Measurements from ENCODE around the gene AFAP1.

The AFAP1 gene

DNA sequence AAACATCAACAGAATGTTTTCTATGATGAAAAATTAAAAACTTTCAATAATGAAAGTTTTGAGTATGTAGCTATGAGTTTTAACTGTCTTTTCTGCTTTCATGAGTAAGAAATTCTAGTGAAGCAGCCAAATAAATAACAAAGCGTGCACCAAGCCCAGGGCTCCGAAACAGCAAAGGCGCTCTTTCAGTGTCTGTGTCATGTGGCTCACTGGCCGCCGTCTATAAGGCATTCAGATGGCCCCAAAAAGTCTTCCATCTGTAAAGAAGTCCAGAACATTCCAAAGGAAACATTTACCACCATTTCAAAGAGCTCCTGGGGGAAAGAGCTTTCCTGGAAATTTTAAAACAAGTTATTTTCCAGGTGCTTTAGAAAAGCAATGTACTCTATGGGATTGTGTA lies 139.9 kb downstream of the AFAP1 start:
- H3K4me1 ChIP-seq: no peaks in the 10 kb centered on the region
- H3K4me3 ChIP-seq: no peak overlapping the region
- no peaks in the 10 kb centered on the region for H3K27me3 ChIP-seq (ENCODE audit: low read depth)
- no peaks in the 10 kb centered on the region for H3K9me3 ChIP-seq
- DNase-seq (ENCODE audit: low spot score in 2 of 2): no peak
- peaks cover 9% of the 10 kb centered on the region; the same call in 1 of the 2 replicates for H3K36me3 ChIP-seq (replicated peaks)
- in situ Hi-C loops (cut with MboI; ENCODE audit: low sequenced_read_pairs): loop anchor here (5.0 kb wide), 1 partner anchor 188 kb away; no protein-coding TSS in a partner anchor

DNA sequence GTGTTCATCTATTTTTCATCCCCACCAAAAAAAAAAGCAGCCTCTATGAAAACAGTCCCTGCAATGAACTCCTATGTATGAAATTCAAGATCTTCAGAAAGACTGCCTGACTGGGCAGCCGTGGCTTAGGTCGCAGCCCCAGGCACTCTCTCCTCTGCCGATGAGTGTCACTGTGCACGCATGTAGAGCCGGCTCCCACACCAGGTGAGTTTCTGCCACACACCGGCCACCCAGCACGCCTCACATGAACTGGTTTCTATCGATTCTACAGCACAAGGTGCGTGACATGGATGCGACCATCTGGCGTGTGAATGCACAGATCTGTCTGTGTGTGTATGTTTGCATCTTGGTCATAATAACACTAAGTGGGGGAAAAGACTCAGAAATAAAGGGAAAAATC lies 140.4 kb downstream of the AFAP1 start:
- Histone ChIP-seq H3K36me3 (replicated peaks) (peaks cover 9% of the 10 kb centered on the region; the same call in 1 of the 2 replicates), H3K9me3 (no peaks in the 10 kb centered on the region), H3K27me3 (ENCODE audit: low read depth) (no peaks in the 10 kb centered on the region), H3K4me1 (no peaks in the 10 kb centered on the region), H3K4me3 (no peak overlapping the region)
- DNase-seq (ENCODE audit: low spot score in 2 of 2): no peak
- in situ Hi-C loops (cut with MboI; ENCODE audit: low sequenced_read_pairs): no loop called here

DNA sequence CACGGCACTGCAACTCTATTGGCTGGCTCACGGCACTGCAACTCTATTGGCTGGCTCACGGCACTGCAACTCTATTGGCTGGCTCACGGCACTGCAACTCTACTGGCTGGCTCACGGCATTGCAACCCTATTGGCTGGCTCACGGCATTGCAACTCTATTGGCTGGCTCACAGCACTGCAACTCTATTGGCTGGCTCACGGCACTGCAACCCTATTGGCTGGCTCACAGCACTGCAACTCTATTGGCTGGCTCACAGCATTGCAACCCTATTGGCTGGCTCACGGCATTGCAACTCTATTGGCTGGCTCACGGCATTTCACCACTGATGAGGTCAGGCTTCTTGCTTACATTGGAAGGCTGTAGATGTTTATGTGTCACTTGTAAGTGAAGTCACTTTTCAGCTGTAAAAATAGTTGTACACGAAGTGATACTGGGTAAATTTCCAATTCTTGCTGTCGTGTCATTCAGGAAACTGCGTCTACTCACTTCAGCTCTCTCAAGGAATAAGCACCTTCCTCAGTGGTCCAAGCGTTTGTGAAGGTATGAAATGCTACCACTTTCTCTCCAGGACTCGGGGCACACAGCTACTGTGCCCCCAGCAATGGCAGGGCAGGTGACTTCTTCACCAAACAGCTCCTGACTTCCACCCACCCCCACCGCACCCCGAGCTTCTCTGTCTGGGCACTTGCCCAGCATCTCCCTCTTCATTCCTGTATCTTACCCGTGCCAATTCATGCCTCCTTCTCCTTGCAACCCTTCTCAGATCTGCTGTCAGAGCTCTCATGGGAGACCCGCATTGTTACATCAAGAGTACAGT lies 141.3 kb downstream of the AFAP1 start:
- H3K9me3 ChIP-seq: no peaks in the 10 kb centered on the region
- in situ Hi-C loops (cut with MboI; ENCODE audit: low sequenced_read_pairs): no loop called here
- H3K27me3 ChIP-seq (ENCODE audit: low read depth): no peaks in the 10 kb centered on the region
- peaks cover 14% of the 10 kb centered on the region for H3K36me3 ChIP-seq (replicated peaks)
- H3K4me3 ChIP-seq: no peak overlapping the region
- no peak for DNase-seq (ENCODE audit: low spot score in 2 of 2)
- H3K4me1 ChIP-seq: no peaks in the 10 kb centered on the region

DNA sequence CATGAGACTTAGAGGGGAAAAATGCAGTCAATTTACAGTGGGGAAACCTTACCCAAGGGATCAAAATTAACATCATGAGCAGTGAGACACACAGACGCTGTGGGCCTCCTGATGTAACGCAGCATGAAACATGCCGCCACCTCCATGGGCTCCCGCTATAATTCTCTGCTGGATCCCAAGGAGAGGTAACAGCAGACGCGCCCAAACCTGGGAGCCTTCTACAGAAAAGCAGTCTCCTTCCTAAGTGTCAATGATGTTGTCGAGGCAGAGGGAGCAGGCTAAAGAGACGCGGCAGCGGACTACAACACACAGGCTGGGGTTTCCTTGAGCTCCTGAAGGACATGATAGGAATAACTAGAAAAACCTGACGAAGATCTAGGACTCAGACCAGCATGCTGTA lies 142.3 kb downstream of the AFAP1 start:
- in situ Hi-C loops (cut with MboI; ENCODE audit: low sequenced_read_pairs): no loop called here
- Histone ChIP-seq H3K27me3 (ENCODE audit: low read depth) (no peaks in the 10 kb centered on the region), H3K9me3 (no peaks in the 10 kb centered on the region), H3K36me3 (replicated peaks) (peaks cover 15% of the 10 kb centered on the region), H3K4me3 (no peak overlapping the region), H3K4me1 (no peaks in the 10 kb centered on the region)
- no peak for DNase-seq (ENCODE audit: low spot score in 2 of 2)

DNA sequence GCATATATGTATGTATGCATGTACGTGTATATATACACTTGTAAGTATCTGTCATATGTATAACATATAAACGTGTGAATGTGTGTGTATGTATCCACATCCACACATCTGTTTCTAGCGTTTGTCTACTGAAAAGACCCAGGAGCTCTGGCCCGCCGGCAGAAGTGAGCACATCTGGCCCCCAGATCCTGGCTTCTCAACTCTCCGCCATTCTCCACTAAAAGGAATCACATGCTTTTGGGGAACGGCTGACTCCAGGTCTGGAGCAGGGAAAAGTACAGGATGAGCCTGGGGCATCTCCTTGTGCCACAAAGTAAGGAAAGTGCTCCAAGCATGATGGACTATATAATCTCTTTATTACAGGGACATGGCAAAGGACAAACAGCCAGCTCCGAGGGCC lies 143.7 kb downstream of the AFAP1 start:
- no peak overlapping the region for H3K4me3 ChIP-seq
- no peaks in the 10 kb centered on the region for H3K27me3 ChIP-seq (ENCODE audit: low read depth)
- in situ Hi-C loops (cut with MboI; ENCODE audit: low sequenced_read_pairs): no loop called here
- H3K9me3 ChIP-seq: no peaks in the 10 kb centered on the region
- H3K36me3 ChIP-seq (replicated peaks): peaks cover 15% of the 10 kb centered on the region
- no peak for DNase-seq (ENCODE audit: low spot score in 2 of 2)
- no peaks in the 10 kb centered on the region for H3K4me1 ChIP-seq

DNA sequence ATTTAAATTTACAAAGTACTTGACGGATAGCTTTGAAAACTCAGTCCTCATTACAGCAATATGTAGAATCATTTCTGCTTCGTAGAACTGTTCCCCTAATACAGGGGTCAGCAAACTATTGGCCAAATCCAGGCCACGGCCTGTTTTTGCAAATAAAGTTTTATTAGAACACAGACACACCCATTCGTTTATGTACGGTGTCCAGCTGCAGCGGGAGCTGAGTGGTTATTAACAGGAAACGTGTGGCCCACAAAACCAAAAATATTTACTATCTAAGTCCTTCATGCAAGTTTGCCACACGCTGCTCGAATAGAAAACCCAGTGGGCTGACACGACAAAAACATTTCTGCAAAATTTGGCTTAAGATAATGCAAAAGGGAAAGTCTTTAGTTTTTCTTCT lies 146.5 kb downstream of the AFAP1 start:
- H3K9me3 ChIP-seq: no peaks in the 10 kb centered on the region
- in situ Hi-C loops (cut with MboI; ENCODE audit: low sequenced_read_pairs): no loop called here
- peaks cover 6% of the 10 kb centered on the region; the same call in 1 of the 2 replicates for H3K36me3 ChIP-seq (replicated peaks)
- H3K4me3 ChIP-seq: no peak overlapping the region
- no peak for DNase-seq (ENCODE audit: low spot score in 2 of 2)
- H3K27me3 ChIP-seq (ENCODE audit: low read depth): no peaks in the 10 kb centered on the region
- no peaks in the 10 kb centered on the region for H3K4me1 ChIP-seq

DNA sequence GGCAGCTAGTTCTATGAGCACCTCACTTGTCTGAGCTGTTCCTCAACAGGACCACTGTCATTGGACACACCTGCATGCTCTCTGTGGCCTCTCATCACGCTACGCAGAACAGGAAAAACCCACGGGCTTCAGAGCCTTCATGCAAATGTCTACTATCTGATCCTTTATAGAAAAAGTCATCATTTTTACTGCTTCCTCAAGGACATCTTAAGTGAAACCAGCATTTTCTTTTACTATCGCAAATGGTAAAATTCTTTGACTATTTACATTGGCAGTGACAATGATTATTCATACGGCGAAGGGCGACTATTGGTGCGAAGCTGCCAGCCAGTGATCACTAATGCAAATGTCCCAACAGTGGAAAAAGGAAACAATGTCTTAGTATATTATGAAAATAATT lies 147.0 kb downstream of the AFAP1 start:
- peaks cover 6% of the 10 kb centered on the region; the same call in 1 of the 2 replicates for H3K36me3 ChIP-seq (replicated peaks)
- no peak overlapping the region for H3K4me3 ChIP-seq
- H3K27me3 ChIP-seq (ENCODE audit: low read depth): no peaks in the 10 kb centered on the region
- no peak for DNase-seq (ENCODE audit: low spot score in 2 of 2)
- H3K4me1 ChIP-seq: no peaks in the 10 kb centered on the region
- H3K9me3 ChIP-seq: no peaks in the 10 kb centered on the region
- in situ Hi-C loops (cut with MboI; ENCODE audit: low sequenced_read_pairs): no loop called here

DNA sequence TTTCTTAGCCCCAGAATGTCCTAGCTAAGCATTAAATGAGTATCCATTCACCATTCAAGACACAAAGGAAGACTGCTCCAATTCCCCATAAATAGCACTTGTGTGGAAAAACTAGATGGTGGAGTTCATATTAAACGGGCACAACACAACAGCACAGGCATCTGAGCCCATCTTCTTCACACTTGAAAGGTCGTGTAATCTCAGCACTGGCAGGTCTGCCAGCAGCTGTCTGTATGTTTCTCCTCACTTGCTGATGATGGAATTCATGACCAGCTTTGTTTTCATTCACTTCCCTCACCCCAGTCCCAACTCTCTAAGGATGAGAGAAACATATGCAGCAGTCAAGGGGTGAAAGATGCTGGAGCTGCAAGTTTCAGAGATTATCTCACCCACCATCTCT lies 148.7 kb downstream of the AFAP1 start:
- no peak for DNase-seq (ENCODE audit: low spot score in 2 of 2)
- Histone ChIP-seq H3K27me3 (ENCODE audit: low read depth) (no peaks in the 10 kb centered on the region), H3K4me3 (no peak overlapping the region), H3K9me3 (no peaks in the 10 kb centered on the region), H3K4me1 (no peaks in the 10 kb centered on the region), H3K36me3 (replicated peaks) (peaks cover 6% of the 10 kb centered on the region; the same call in 1 of the 2 replicates)
- in situ Hi-C loops (cut with MboI; ENCODE audit: low sequenced_read_pairs): no loop called here

DNA sequence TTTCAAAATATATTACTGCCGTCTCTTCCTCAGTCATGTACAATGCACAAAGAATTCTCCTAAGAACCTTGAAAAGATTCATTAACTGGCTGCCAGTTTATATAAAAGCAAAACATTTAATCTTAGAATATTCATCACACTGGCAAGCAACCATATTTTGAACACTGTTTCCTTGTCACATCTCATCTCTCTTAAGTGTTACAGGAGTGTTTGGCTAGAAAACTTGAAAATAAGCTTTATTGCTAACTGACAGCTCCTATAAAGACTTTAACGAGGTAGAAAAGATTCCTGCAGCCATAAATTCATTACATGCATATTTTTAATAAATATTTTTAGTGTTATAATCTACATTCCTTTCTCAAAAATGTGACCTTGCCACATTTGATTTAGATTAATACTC lies 149.6 kb downstream of the AFAP1 start:
- H3K27me3 ChIP-seq (ENCODE audit: low read depth): no peaks in the 10 kb centered on the region
- no peak for DNase-seq (ENCODE audit: low spot score in 2 of 2)
- no peaks in the 10 kb centered on the region for H3K9me3 ChIP-seq
- no peaks in the 10 kb centered on the region for H3K4me1 ChIP-seq
- in situ Hi-C loops (cut with MboI; ENCODE audit: low sequenced_read_pairs): no loop called here
- H3K4me3 ChIP-seq: no peak overlapping the region
- H3K36me3 ChIP-seq (replicated peaks): peaks cover 6% of the 10 kb centered on the region; the same call in 1 of the 2 replicates

DNA sequence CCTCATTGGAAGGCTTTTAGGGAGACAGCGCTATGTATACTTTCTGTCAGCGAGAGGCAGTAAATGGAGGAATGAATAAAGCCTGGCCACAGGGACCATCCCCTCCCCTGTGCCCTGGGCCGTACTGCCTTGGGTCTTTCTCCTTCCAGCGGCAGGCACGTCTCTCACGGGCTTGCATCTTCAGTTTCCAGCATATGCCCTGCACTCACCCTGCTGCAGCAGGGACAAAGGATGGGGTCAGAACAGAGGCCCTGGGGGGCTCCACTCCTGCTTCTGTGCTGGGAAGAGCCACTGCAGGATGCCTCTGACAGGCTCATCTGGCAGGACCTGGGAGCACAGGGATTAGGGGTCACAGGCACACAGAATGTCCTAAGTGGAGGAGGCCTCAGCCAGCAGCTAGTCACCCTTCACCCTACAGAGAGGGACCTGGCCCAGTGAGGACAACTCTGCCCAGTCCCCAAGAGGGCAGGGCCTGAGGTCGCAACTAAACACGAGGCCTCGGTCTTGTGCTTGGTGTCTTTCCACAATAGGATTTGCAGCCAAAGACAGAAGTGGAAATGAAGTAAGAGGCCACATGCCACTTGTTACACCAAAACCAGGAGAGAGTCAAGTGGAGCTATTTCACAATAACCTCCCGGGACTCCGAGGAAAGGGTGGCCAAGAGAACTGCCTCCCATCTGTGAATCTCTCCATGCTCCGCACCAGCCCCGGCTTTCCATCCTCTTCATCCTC lies 150.8 kb downstream of the AFAP1 start:
- Histone ChIP-seq H3K27me3 (ENCODE audit: low read depth) (no peaks in the 10 kb centered on the region), H3K4me1 (no peaks in the 10 kb centered on the region), H3K4me3 (no peak overlapping the region), H3K36me3 (replicated peaks) (peaks cover 6% of the 10 kb centered on the region; the same call in 1 of the 2 replicates), H3K9me3 (no peaks in the 10 kb centered on the region)
- in situ Hi-C loops (cut with MboI; ENCODE audit: low sequenced_read_pairs): no loop called here
- DNase-seq (ENCODE audit: low spot score in 2 of 2): no peak

DNA sequence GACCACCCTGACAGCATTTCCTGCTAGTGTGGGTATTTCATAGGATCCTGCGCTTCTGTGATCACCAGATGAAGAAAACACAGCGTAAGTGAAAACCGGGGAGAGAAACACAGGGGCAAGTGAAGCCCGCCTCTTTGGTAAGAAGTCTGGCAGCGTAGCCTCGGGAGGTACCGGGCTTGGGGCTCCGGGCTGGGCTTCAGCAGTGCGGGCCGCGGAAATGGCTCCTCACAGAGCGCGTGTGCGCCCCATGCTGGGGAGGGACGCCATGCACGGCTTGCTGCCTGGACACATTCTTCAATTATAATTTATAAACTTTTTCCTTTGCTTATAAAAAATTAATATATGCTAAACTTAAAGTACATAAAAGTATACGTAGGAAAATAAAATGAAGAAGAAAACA lies 151.5 kb downstream of the AFAP1 start:
- Histone ChIP-seq H3K4me3 (no peak overlapping the region), H3K9me3 (no peaks in the 10 kb centered on the region), H3K27me3 (ENCODE audit: low read depth) (no peaks in the 10 kb centered on the region), H3K4me1 (no peaks in the 10 kb centered on the region), H3K36me3 (replicated peaks) (no peaks in the 10 kb centered on the region)
- no peak for DNase-seq (ENCODE audit: low spot score in 2 of 2)
- in situ Hi-C loops (cut with MboI; ENCODE audit: low sequenced_read_pairs): no loop called here

DNA sequence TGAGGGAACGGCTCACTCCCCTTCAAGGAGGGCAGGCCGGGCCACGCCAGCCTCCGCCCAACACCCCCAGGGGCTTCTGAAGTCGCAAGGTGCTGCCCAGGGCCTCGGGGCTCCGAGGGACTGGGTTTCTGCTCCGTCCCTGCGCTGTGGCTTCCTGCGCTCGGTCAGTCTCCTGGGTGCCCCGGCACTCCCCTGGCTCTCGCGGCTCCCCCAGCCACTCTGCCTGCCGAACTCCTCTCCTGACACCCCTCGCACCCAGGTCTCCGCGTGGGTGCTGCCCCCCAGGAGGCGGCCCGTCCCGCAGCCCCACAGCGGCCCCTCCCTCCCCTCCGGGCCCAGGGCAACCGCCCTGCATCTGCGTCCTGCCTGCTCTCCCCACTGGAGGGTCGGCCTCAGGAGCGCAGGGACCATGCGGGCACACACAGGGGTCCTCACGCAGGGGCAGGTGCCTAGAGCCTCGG lies 151.9 kb downstream of the AFAP1 start:
- peaks cover 1% of the 10 kb centered on the region; the same call in 1 of the 2 replicates for H3K36me3 ChIP-seq (replicated peaks)

DNA sequence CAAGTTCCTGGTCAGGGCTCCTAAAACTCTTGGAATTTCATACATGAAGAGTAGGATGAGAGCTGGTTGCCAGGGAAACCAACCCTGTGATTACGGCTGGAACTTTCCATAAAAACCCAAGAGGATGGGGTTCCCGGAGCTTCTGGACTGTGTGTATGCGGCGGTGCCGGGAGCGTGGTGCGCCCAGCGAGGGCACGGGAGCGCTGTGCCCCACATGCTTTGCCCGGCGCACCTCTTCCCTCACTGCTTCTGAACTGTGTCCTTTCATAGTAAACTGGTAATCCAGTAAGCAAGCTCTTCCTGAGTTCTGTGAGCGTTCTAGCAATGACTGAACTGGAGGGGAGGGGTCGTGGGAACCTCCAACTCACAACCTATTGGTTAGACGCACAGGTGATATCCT lies 152.6 kb downstream of the AFAP1 start:
- no peak overlapping the region for H3K4me3 ChIP-seq
- no peaks in the 10 kb centered on the region for H3K4me1 ChIP-seq
- no peaks in the 10 kb centered on the region for H3K27me3 ChIP-seq (ENCODE audit: low read depth)
- in situ Hi-C loops (cut with MboI; ENCODE audit: low sequenced_read_pairs): no loop called here
- no peak for DNase-seq (ENCODE audit: low spot score in 2 of 2)
- peaks cover 5% of the 10 kb centered on the region for H3K36me3 ChIP-seq (replicated peaks)
- no peaks in the 10 kb centered on the region for H3K9me3 ChIP-seq

More for the DNA sequence above, 151.9 kb downstream of the AFAP1 start:
- Histone ChIP-seq H3K4me1 (no peaks in the 10 kb centered on the region), H3K4me3 (no peak overlapping the region), H3K27me3 (ENCODE audit: low read depth) (no peaks in the 10 kb centered on the region), H3K9me3 (no peaks in the 10 kb centered on the region)
- in situ Hi-C loops (cut with MboI; ENCODE audit: low sequenced_read_pairs): no loop called here
- DNase-seq (ENCODE audit: low spot score in 2 of 2): no peak

DNA sequence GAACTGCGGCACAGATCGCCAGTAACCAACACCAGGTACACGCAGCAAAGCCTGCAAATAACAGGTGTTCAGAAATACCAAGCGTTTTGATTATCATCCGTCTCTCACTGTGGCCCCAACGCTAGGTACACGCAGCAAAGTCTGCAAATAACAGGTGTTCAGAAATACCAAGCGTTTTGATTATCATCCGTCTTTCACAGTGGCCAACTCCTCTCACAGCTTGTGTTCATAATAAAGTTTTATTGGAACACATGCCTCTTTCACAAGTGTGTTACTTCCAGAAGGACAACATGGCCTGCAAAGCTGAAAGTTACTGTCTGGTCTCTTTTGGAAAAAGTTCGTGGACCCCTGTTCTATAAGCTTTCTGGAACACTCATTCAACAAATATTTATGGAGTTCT lies 153.1 kb downstream of the AFAP1 start:
- no peak for DNase-seq (ENCODE audit: low spot score in 2 of 2)
- in situ Hi-C loops (cut with MboI; ENCODE audit: low sequenced_read_pairs): no loop called here
- H3K4me1 ChIP-seq: no peaks in the 10 kb centered on the region
- H3K27me3 ChIP-seq (ENCODE audit: low read depth): no peaks in the 10 kb centered on the region
- H3K4me3 ChIP-seq: no peak overlapping the region
- H3K36me3 ChIP-seq (replicated peaks): peaks cover 5% of the 10 kb centered on the region
- H3K9me3 ChIP-seq: no peaks in the 10 kb centered on the region
